ENCODE data around the gene JCHAIN. TPM values are rescaled to one million over a fixed set of nuclear protein-coding genes. Genes with fewer than 3 reads are reported as not detected.
"Not testable (repeated sequence)": the region's sequence is repeated elsewhere in the genome, so short reads cannot be mapped to it uniquely, and the experiment has no call there.

JCHAIN gene
- total RNA-seq, 1 experiment from 2014 or later, result not detected

DNA sequence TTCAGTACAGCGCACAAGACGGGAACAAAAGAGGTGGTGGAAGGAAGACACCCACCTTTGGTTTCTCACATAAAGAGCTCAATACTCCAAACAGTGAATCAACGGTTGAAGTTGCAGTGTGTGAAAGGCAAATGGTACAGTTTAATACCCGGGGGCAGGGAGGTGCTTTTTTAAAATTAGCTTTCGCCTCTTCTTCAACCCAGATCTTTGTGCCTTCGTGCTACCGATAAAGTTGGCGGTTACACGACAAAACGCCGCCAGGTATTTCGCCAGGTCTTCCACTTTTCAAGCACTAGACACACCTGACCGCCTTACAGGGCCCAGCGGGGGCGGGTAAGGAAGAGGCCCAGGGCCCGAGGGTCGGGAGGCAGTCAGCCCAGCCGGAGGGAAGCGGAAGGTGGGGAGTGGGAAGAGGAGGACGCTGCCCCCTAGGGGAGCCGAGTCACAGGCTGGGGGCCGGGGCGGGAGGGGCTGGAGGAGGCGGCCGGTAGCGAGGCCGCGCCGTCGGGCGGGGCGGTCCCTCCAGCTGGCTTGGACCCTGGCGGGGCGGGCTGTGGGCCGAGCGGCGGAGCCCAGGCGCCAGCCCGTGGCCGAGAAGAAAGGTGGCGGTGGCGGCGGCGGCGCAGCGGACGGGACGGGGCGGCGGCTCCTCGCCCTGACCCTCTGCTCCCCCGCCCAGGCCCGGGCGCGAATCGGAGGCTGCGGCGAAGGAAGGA, 38.1 kb upstream of the JCHAIN start:
- peaks cover 8% of the 10 kb centered on the region for H3K36me3 ChIP-seq
- DNase-seq (ENCODE audit: low read depth in 1 of 2, low spot score in 2 of 2), result peak; percentile 59 to 81
- no peaks in the 10 kb centered on the region for H3K27me3 ChIP-seq (replicated peaks)
- no peaks in the 10 kb centered on the region for H3K9me3 ChIP-seq (replicated peaks)
- peaks cover 27% of the 10 kb centered on the region for H3K4me1 ChIP-seq (replicated peaks)
- peak overlapping the region; percentile 62 for H3K27ac ChIP-seq
- H3K4me3 ChIP-seq, result peak overlapping the region; percentile 96

DNA sequence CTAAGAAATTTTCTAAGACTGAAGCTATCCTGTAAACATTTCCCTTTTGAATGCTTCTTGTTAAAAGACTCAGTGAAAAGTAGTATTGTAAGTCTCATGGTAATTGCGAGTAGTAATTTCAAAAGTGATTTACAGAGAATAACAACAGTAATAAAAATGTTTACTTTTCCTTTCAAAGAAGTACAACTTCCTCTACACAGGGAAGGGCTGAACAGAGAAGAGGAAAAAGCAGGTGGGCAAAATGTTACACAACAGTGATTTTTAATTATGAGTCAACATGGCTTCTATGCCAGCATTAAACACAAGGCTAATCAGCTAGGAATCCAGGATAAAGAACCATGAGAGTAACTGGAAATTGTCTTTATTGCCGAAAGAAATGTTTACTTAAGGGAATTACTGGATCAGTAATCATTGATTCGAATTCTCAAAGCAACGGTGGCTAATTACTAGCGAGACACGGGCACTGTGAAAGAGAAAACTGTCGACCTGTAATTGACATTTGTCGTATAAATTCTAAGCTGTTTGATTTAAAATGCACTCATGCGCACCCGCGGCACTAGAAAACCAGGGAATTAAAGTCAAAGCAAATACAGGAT, 37.4 kb upstream of the JCHAIN start:
- peak overlapping the region; percentile 96 for H3K4me3 ChIP-seq
- H3K27me3 ChIP-seq (replicated peaks), result no peaks in the 10 kb centered on the region
- peaks cover 27% of the 10 kb centered on the region for H3K4me1 ChIP-seq (replicated peaks)
- peaks cover 8% of the 10 kb centered on the region for H3K36me3 ChIP-seq
- DNase-seq (ENCODE audit: low read depth in 1 of 2, low spot score in 2 of 2), result peak in 1 of 2 experiments; percentile 10
- peak overlapping the region; percentile 62 for H3K27ac ChIP-seq
- no peaks in the 10 kb centered on the region for H3K9me3 ChIP-seq (replicated peaks)

DNA sequence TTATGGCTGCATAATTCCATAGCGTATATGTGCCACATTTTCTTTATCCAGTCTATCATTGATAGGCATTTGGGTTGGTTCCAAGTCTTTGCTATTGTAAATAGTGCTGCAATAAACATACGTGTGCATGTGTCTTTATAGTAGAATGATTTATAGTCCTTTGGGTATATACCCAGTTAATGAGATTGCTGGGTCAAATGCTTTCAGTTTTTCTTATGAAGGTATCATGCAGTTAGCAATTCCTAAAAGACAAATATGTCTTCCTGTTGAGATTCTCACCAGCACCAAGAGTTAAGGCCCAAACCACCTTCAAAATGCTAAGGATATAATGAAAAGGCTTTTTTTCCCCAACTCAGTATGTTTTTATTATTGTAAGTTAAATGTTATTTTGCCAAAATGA, 36.3 kb upstream of the JCHAIN start:
- peaks cover 27% of the 10 kb centered on the region for H3K4me1 ChIP-seq (replicated peaks)
- not testable (repeated sequence) for H3K27ac ChIP-seq

DNA sequence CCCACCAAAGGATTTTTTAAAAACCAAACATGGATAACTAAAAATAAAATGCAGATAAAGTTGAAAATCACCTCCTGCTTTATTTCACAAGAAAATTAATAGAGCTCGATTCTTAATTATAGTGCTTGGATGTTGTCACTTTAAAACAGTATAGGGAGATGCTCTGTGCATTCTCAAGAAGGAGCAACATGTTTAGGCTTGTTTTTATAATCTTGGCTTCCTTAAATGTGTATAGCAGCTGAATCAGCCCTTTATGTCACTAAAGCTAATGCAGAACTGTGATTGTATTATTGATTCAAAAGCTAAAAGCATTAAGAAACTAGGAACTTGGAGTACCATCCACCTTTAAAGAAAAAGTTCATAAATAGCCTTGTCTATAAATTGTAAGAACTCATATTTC, 35.0 kb upstream of the JCHAIN start:
- peaks cover 8% of the 10 kb centered on the region for H3K36me3 ChIP-seq
- no peaks in the 10 kb centered on the region for H3K9me3 ChIP-seq (replicated peaks)
- H3K4me3 ChIP-seq, result no peak overlapping the region
- no peaks in the 10 kb centered on the region for H3K27me3 ChIP-seq (replicated peaks)
- H3K4me1 ChIP-seq (replicated peaks), result peaks cover 17% of the 10 kb centered on the region
- DNase-seq (ENCODE audit: low read depth in 1 of 2, low spot score in 2 of 2), result no peak
- no peak overlapping the region for H3K27ac ChIP-seq

More for the DNA sequence above, 36.3 kb upstream of the JCHAIN start:
- H3K9me3 ChIP-seq (replicated peaks); H3K36me3 ChIP-seq; DNase-seq (ENCODE audit: low read depth in 1 of 2, low spot score in 2 of 2); H3K27me3 ChIP-seq (replicated peaks); H3K4me3 ChIP-seq: not testable (repeated sequence)

DNA sequence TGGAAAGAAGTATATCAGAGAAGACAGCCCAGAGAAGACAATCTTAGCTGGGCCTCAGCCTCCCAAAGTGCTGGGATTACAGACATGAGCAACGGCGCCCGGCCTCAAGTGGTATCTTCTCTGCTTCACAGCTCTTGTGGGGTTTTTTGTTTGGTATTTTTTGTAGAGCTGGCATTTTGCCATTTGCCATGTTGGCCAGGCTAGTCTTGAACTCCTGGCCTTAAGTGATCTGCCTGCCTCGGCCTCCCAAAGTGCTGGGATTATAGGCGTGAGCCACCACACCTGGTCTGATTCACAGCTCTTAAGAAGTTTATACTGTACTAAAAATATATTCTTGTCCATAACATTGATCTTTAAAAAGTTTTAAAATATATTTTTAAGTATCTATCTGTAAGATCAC, 34.4 kb upstream of the JCHAIN start:
- Histone ChIP-seq H3K27ac (no peak overlapping the region), H3K36me3 (peaks cover 8% of the 10 kb centered on the region), H3K4me1 (replicated peaks) (peaks cover 14% of the 10 kb centered on the region), H3K9me3 (replicated peaks) (no peaks in the 10 kb centered on the region), H3K27me3 (replicated peaks) (no peaks in the 10 kb centered on the region), H3K4me3 (no peak overlapping the region)
- DNase-seq (ENCODE audit: low read depth in 1 of 2, low spot score in 2 of 2), result no peak

DNA sequence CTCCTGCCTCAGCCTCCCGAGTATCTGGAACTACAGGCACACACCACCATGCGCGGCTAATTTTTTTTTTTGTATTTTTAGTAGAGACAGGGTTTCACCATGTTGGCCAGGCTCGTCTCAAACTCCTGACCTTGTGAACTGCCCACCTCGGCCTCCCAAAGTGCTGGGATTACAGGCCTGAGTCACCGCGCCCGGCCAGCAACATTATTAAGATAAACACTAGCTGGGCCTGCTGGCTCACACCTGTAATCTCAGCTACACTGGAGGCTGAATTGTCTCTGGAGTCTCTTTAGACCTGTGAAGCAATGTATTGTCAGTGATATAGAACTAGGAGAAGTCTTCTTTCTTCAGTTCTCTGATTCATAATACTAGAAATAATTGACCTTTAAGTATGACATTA, 32.1 kb upstream of the JCHAIN start:
- H3K27me3 ChIP-seq (replicated peaks); H3K9me3 ChIP-seq (replicated peaks); H3K4me3 ChIP-seq; H3K27ac ChIP-seq; DNase-seq (ENCODE audit: low read depth in 1 of 2, low spot score in 2 of 2); H3K4me1 ChIP-seq (replicated peaks); H3K36me3 ChIP-seq: not testable (repeated sequence)

DNA sequence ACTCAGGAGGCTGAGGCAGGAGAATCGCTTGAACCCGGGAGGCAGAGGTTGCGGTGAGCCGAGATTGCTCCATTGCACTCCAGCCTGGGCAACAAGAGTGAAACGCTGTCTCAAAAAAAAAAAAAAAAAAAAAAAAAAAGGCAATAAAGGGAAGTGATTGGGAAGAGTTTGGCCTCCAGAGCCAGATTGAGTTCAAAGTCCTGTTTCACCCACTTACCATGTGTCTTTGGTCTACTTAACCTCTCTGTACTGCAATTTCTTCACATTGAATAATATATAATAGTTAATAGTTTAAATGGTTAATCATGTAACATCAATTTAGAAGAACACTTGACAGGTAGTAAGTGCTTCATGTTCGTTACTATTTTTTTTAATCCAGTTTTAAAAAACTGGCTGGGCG, 28.3 kb upstream of the JCHAIN start:
- H3K4me3 ChIP-seq; H3K4me1 ChIP-seq (replicated peaks); H3K27ac ChIP-seq; H3K27me3 ChIP-seq (replicated peaks); H3K9me3 ChIP-seq (replicated peaks); DNase-seq (ENCODE audit: low read depth in 1 of 2, low spot score in 2 of 2): not testable (repeated sequence)
- H3K36me3 ChIP-seq, result peaks cover 33% of the 10 kb centered on the region

DNA sequence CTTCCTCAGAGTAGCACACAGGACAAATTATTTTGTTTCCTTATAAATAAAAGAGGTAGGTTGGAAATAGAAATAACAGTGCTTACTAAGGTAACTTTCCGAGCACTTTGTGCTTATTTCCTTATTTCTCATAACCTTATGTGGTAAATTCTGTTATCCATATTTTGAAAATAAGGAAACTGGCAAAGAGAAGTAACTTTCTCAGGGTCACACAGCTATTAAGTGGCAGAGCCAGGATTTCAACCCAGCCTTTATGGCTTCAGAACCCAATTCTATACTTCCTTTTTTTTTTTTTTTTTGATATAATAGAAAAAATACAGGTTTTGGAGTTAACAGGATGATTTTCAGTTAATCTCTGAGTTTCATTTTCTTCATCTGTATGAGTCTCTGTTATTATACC, 25.4 kb upstream of the JCHAIN start:
- peaks cover 40% of the 10 kb centered on the region for H3K36me3 ChIP-seq
- H3K27ac ChIP-seq, result no peak overlapping the region
- DNase-seq (ENCODE audit: low read depth in 1 of 2, low spot score in 2 of 2), result no peak
- H3K4me3 ChIP-seq, result no peak overlapping the region
- H3K9me3 ChIP-seq (replicated peaks), result no peaks in the 10 kb centered on the region
- H3K27me3 ChIP-seq (replicated peaks), result no peaks in the 10 kb centered on the region
- peaks cover 13% of the 10 kb centered on the region for H3K4me1 ChIP-seq (replicated peaks)

DNA sequence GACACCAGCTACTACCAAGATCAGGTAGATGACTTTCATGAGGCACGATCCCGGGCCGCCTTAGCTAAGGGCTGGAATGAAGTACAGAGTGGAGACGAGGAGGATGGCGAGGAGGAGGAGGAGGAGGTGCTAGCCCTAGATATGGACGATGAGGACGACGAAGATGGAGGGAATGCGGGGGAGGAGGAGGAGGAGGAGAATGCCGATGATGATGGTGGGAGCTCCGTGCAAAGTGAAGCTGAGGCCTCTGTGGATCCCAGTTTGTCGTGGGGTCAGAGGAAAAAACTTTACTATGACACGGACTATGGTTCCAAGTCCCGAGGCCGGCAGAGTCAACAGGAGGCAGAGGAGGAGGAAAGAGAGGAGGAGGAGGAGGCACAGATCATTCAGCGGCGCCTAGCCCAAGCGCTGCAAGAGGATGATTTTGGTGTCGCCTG, 22.5 kb upstream of the JCHAIN start:
- peaks cover 13% of the 10 kb centered on the region for H3K4me1 ChIP-seq (replicated peaks)
- no peak for DNase-seq (ENCODE audit: low read depth in 1 of 2, low spot score in 2 of 2)
- H3K27me3 ChIP-seq (replicated peaks), result no peaks in the 10 kb centered on the region
- H3K9me3 ChIP-seq (replicated peaks), result no peaks in the 10 kb centered on the region
- peaks cover 40% of the 10 kb centered on the region for H3K36me3 ChIP-seq
- H3K4me3 ChIP-seq, result peak overlapping the region; percentile 63
- peak overlapping the region; percentile 25 for H3K27ac ChIP-seq

DNA sequence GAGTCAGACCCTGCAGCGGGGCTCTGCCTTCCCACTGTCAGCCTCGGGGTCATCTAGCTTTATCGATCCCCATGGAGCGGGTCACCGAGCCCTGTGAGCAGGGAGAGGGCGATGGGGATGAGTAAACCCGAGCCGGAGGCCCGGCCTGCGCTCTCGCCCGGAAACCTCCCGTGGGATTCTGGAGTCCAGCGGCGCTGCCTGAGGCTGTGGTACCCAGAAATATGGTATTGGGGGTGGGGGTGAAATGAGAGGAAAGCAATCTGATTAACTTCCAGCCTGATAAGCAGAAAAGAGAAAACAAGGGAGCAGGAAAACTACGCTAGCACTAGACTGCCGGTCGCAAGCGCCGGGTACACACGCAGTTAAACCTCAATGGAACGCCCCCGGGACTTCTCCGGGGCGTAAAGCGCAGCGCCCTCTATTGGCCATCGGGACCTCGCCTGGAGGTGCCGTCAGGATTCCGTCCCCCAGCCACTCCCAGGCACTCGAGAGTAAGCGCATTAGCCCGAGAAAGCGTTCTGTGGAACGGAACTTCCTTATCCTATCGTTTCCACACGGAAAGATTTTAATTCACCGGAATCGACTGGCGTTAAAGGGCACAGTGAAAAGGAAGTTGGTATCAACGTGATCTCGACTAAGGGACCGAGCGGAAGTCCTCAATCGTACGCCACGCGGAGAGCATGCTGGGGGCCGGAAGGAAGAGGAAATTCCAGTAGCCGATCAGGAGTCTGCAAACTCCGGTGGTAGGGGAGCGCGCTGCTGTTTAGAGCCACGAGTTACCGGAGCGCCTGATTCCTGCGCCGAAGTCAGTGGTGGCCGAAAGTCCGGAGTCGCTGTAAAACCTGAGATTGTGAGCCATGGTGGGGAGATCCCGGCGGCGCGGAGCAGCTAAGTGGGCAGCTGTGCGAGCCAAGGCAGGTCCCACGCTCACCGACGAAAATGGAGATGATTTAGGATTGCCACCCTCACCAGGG, 21.8 kb upstream of the JCHAIN start, which contains the start of gene UTP3:
Gene UTP3 (plus strand): TSS at position 712 of the 974 bp plus-strand sequence. CDS start 146 bp downstream, at position 858.
- Histone ChIP-seq H3K4me3 (peak within 1 kb of the TSS; percentile 63), H3K9me3 (replicated peaks) (no peaks in the 10 kb centered on the region), H3K27ac (peak within 1 kb of the TSS; percentile 40), H3K4me1 (replicated peaks) (peaks cover 13% of the 10 kb centered on the region), H3K36me3 (peaks cover 36% of the 10 kb centered on the region), H3K27me3 (replicated peaks) (no peaks in the 10 kb centered on the region)
- peak; percentile 95 to 98 for DNase-seq (ENCODE audit: low read depth in 1 of 2, low spot score in 2 of 2)

DNA sequence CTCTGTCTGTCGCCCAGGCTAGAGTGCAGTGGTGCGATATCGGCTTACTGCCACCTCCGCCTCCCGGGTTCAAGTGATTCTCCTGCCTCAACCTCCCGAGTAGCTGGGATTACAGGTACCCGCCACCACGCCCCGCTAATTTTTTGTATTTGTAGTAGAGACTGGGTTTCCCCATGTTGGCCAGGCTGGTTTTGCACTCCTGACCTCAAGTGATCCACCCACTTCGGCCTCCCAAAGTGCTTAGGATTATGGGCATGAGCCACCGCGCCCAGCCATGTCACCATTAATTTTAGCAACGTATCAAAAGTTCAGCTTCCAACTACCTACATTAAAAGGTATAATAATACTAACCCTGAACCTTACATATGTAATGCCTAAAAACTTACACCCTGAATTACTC, 21.1 kb upstream of the JCHAIN start:
- H3K27ac ChIP-seq, result peak overlapping the region; percentile 40
- no peak for DNase-seq (ENCODE audit: low read depth in 1 of 2, low spot score in 2 of 2)
- peak overlapping the region; percentile 63 for H3K4me3 ChIP-seq
- no peaks in the 10 kb centered on the region for H3K9me3 ChIP-seq (replicated peaks)
- H3K4me1 ChIP-seq (replicated peaks), result peaks cover 13% of the 10 kb centered on the region
- no peaks in the 10 kb centered on the region for H3K27me3 ChIP-seq (replicated peaks)
- peaks cover 28% of the 10 kb centered on the region for H3K36me3 ChIP-seq

DNA sequence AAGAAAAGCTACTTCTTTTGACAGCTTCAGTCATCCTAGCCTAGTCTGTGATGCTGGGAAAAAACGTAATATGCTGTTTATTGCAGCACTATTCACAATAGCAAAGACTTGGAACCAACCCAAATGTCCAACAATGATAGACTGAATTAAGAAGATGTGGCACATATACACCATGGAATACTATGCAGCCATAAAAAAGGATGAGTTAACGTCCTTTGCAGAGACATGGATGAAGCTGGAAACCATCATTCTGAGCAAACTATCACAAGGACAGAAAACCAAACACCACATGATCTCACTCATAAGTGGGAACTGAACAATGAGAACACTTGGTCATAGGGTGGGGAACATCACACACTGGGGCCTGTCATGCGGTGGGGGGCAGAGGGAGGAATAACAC, 15.8 kb upstream of the JCHAIN start:
- H3K4me1 ChIP-seq (replicated peaks); H3K4me3 ChIP-seq; H3K27me3 ChIP-seq (replicated peaks); H3K36me3 ChIP-seq; DNase-seq (ENCODE audit: low read depth in 1 of 2, low spot score in 2 of 2); H3K27ac ChIP-seq; H3K9me3 ChIP-seq (replicated peaks): not testable (repeated sequence)

DNA sequence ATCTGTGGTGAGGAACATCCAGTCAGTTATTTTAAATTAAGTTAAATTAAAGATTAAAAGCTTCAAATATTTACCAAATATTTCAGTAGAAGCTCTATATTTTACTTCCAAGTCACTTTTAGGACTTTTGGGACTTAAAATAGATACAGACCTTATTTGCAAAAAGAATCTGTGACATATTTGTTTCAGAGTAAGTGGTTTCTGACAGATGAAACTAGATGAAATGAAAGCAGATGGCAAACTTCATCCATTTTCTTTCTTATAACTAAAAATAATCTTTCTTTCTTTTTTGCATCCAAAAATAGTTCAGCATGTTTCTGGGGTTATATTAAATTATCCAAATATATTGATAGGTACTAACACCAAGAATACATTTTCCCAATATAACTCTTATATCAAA, 15.4 kb upstream of the JCHAIN start:
- no peak for DNase-seq (ENCODE audit: low read depth in 1 of 2, low spot score in 2 of 2)
- no peak overlapping the region for H3K27ac ChIP-seq
- H3K36me3 ChIP-seq, result no peaks in the 10 kb centered on the region
- H3K4me1 ChIP-seq (replicated peaks), result no peaks in the 10 kb centered on the region
- no peaks in the 10 kb centered on the region for H3K27me3 ChIP-seq (replicated peaks)
- no peak overlapping the region for H3K4me3 ChIP-seq
- no peaks in the 10 kb centered on the region for H3K9me3 ChIP-seq (replicated peaks)

DNA sequence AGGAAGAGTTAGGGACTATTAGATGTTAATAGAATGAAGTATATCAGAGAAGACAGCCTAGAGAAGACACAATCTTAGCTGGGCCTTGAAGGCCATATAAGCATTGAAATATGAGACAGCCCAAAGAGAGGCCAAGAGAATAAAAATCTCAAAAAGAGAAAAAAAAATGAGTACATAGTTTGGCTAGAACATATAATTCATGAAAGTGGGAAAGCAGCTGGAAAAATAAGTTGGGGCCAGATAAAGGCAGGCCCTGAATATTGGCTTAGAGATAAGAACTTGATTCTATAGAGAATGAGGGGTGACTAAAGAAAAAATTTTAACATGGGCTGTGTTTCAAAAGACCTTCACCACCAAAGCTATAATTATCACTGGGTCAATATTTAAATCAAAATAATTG, 14.6 kb upstream of the JCHAIN start:
- Histone ChIP-seq H3K36me3 (no peaks in the 10 kb centered on the region), H3K9me3 (replicated peaks) (no peaks in the 10 kb centered on the region), H3K27me3 (replicated peaks) (no peaks in the 10 kb centered on the region), H3K4me3 (no peak overlapping the region), H3K4me1 (replicated peaks) (no peaks in the 10 kb centered on the region), H3K27ac (no peak overlapping the region)
- DNase-seq (ENCODE audit: low read depth in 1 of 2, low spot score in 2 of 2), result no peak
